GM21825 (cell line): ENCODE results near the gene ARSB.
"Not testable (repeated sequence)": the region's sequence is repeated elsewhere in the genome, so short reads cannot be mapped to it uniquely, and the experiment has no call there.

Source experiments
- ATAC-seq: cut with Tn5 transposase; IDR thresholded peaks from one replicate; pipeline ENCODE4 v1.9.1; 2021; ENCODE audit warnings: mild to moderate bottlenecking, moderate library complexity; ENCODE audit not compliant: unreplicated experiment

ARSB gene

GRCh38 chr5:78851891-78852290 lies 133.2 kb downstream of the ARSB start:
- ATAC-seq: not testable (repeated sequence)

GRCh38 chr5:78845470-78845869 lies 139.6 kb downstream of the ARSB start:
- no peak for ATAC-seq

- no peak for ATAC-seq
Measured at GRCh38 chr5:78843436-78843835, 141.7 kb downstream of the ARSB start.

- no peak for ATAC-seq
Measured at GRCh38 chr5:78841767-78842166, 143.3 kb downstream of the ARSB start.

- ATAC-seq: no peak
Measured at GRCh38 chr5:78838753-78839152, 146.4 kb downstream of the ARSB start.

- no peak for ATAC-seq
Measured at GRCh38 chr5:78837836-78838235, 147.3 kb downstream of the ARSB start.

GRCh38 chr5:78835176-78835575 lies 149.9 kb downstream of the ARSB start:
- no peak for ATAC-seq

- ATAC-seq: no peak
Measured at GRCh38 chr5:78833284-78833683, 151.8 kb downstream of the ARSB start.

- ATAC-seq: no peak
Measured at GRCh38 chr5:78830528-78831046, 154.5 kb downstream of the ARSB start.

GRCh38 chr5:78829811-78830527 lies 155.1 kb downstream of the ARSB start:
- no peak for ATAC-seq

GRCh38 chr5:78827725-78828124 lies 157.4 kb downstream of the ARSB start:
- ATAC-seq: no peak

GRCh38 chr5:78824831-78825281 lies 160.3 kb downstream of the ARSB start:
- no peak for ATAC-seq

- no peak for ATAC-seq
Measured at GRCh38 chr5:78823196-78823595, 161.9 kb downstream of the ARSB start.

- ATAC-seq: no peak
Measured at GRCh38 chr5:78821536-78822021, 163.5 kb downstream of the ARSB start.

- ATAC-seq: no peak
Measured at GRCh38 chr5:78819707-78820106, 165.4 kb downstream of the ARSB start.

- ATAC-seq: no peak
Measured at GRCh38 chr5:78819166-78819565, 165.9 kb downstream of the ARSB start.

- no peak for ATAC-seq
Measured at GRCh38 chr5:78816143-78816765, 168.9 kb downstream of the ARSB start.

GRCh38 chr5:78813906-78814530 lies 171.1 kb downstream of the ARSB start:
- ATAC-seq: no peak

- ATAC-seq: no peak
Measured at GRCh38 chr5:78813286-78813685, 171.8 kb downstream of the ARSB start.

- ATAC-seq: no peak
Measured at GRCh38 chr5:78811866-78812265, 173.2 kb downstream of the ARSB start.

- ATAC-seq: no peak
Measured at GRCh38 chr5:78811121-78811817, 173.8 kb downstream of the ARSB start.
